Loucy (cell line): ENCODE data around the gene KCNJ5.

Experiments
- CTCF ChIP-seq: fragments of 200-600 bp; sonication (generic); conservative IDR thresholded peaks from 2 replicates; pipeline ENCODE4 v1.5.1; 2014; ENCODE audit warnings: mild to moderate bottlenecking, antibody characterized with exemption, low read length
- EZH2phosphoT487 ChIP-seq: fragments of 200-600 bp; IDR thresholded peaks from 2 replicates; pipeline ENCODE4 v1.6.1; 2018; ENCODE audit warnings: antibody characterized with exemption, mild to moderate bottlenecking, moderate library complexity, borderline replicate concordance

- TF ChIP-seq CTCF (peak; percentile 97), EZH2phosphoT487 (no peak)
Measured at GRCh38 chr11:128848815-128849455, 42.2 kb upstream of the KCNJ5 start.
